ENCODE results near the gene LHX4.

Gene LHX4

GRCh38 chr1:180310095-180310494 is 80.0 kb downstream of the LHX4 start:
- Histone ChIP-seq H3K36me3 (ENCODE audit: insufficient read depth, low read length) (no peaks in the 10 kb centered on the region; the same call in 1 of the 2 replicates), H3K79me2 (ENCODE audit: insufficient read depth, low read length) (no peaks in the 10 kb centered on the region), H3K9ac (ENCODE audit: low read length) (no peak overlapping the region), H3K4me1 (ENCODE audit: insufficient read depth, low read length, severe bottlenecking) (no peaks in the 10 kb centered on the region), H3K4me3 (ENCODE audit: low read depth, low read length, poor library complexity, severe bottlenecking) (no peak overlapping the region), H3K27ac (ENCODE audit: low read depth, low read length, poor library complexity, severe bottlenecking) (no peak overlapping the region), H3F3A (ENCODE audit: insufficient read depth, low read length) (no peaks in the 10 kb centered on the region; the same call in 1 of the 2 replicates), H4K20me1 (ENCODE audit: insufficient read depth, low read length) (no peaks in the 10 kb centered on the region), H3K27me3 (ENCODE audit: insufficient read depth, low read length) (no peaks in the 10 kb centered on the region), H3K4me2 (ENCODE audit: low read length) (no peak overlapping the region), H3K9me3 (ENCODE audit: low read length) (0 out of 2 replicates have a peak, but pooled peaks cover 3% of the 10 kb centered on the region), H3K9me2 (ENCODE audit: low read depth, low read length) (no peaks in the 10 kb centered on the region), H2AFZ (ENCODE audit: low read length) (no peak overlapping the region)
- TF ChIP-seq EZH2 (IDR thresholded peaks at IDR 0.05; ENCODE audit: borderline replicate concordance, low read length) (no peak), CTCF (IDR thresholded peaks at IDR 0.05; ENCODE audit: low read length) (no peak)

- Histone ChIP-seq H3K9me2 (ENCODE audit: low read depth, low read length) (no peaks in the 10 kb centered on the region), H4K20me1 (ENCODE audit: insufficient read depth, low read length) (no peaks in the 10 kb centered on the region), H3K4me1 (ENCODE audit: insufficient read depth, low read length, severe bottlenecking) (no peaks in the 10 kb centered on the region), H2AFZ (ENCODE audit: low read length) (no peak overlapping the region), H3K36me3 (ENCODE audit: insufficient read depth, low read length) (no peaks in the 10 kb centered on the region; the same call in 1 of the 2 replicates), H3K27me3 (ENCODE audit: insufficient read depth, low read length) (no peaks in the 10 kb centered on the region), H3K9ac (ENCODE audit: low read length) (no peak overlapping the region), H3K27ac (ENCODE audit: low read depth, low read length, poor library complexity, severe bottlenecking) (no peak overlapping the region), H3K4me3 (ENCODE audit: low read depth, low read length, poor library complexity, severe bottlenecking) (no peak overlapping the region), H3F3A (ENCODE audit: insufficient read depth, low read length) (no peaks in the 10 kb centered on the region; the same call in 1 of the 2 replicates), H3K79me2 (ENCODE audit: insufficient read depth, low read length) (no peaks in the 10 kb centered on the region), H3K4me2 (ENCODE audit: low read length) (no peak overlapping the region), H3K9me3 (ENCODE audit: low read length) (0 out of 2 replicates have a peak, but pooled peaks cover 3% of the 10 kb centered on the region)
- no peak for TF ChIP-seq CTCF (IDR thresholded peaks at IDR 0.05; ENCODE audit: low read length)
- no peak for TF ChIP-seq EZH2 (IDR thresholded peaks at IDR 0.05; ENCODE audit: borderline replicate concordance, low read length)
Observed at GRCh38 chr1:180311011-180311730, 81.1 kb downstream of the LHX4 start.

DNA sequence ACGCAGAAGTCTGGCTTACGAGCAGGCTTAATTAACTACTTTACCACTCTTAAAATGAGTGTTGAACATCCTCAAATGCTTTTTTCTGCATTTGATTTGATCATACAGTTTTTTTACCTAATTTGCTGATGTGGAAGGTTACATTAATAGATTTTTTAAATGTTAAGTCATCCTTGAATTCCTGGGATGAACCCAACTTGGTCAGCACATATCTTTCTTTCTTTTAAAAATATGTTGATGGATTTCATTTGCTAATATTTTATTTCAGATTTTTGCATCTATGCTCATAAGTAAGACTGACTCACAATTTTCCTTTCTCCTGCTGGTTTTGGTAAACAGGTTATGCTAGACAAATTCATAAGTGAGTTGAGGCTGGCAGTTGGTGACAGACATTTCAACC is 82.9 kb downstream of the LHX4 start:
- no peak overlapping the region for H3K4me3 ChIP-seq (ENCODE audit: low read depth, low read length, poor library complexity, severe bottlenecking)
- no peak overlapping the region for H3K27ac ChIP-seq (ENCODE audit: low read depth, low read length, poor library complexity, severe bottlenecking)
- no peak overlapping the region for H3K9ac ChIP-seq (ENCODE audit: low read length)
- H3K79me2 ChIP-seq (ENCODE audit: insufficient read depth, low read length), result no peaks in the 10 kb centered on the region
- no peak overlapping the region for H2AFZ ChIP-seq (ENCODE audit: low read length)
- H3K9me2 ChIP-seq (ENCODE audit: low read depth, low read length), result no peaks in the 10 kb centered on the region
- H3K36me3 ChIP-seq (ENCODE audit: insufficient read depth, low read length), result no peaks in the 10 kb centered on the region; the same call in 1 of the 2 replicates
- TF ChIP-seq EZH2 (IDR thresholded peaks at IDR 0.05; ENCODE audit: borderline replicate concordance, low read length) (no peak), CTCF (IDR thresholded peaks at IDR 0.05; ENCODE audit: low read length) (no peak)
- H3K4me2 ChIP-seq (ENCODE audit: low read length), result no peak overlapping the region
- H3F3A ChIP-seq (ENCODE audit: insufficient read depth, low read length), result no peaks in the 10 kb centered on the region; the same call in 1 of the 2 replicates
- no peaks in the 10 kb centered on the region for H4K20me1 ChIP-seq (ENCODE audit: insufficient read depth, low read length)
- no peaks in the 10 kb centered on the region for H3K4me1 ChIP-seq (ENCODE audit: insufficient read depth, low read length, severe bottlenecking)
- H3K9me3 ChIP-seq (ENCODE audit: low read length), result no peaks in the 10 kb centered on the region
- H3K27me3 ChIP-seq (ENCODE audit: insufficient read depth, low read length), result no peaks in the 10 kb centered on the region
